Endothelial cell of umbilical vein (primary cell): ENCODE results near the gene ZSWIM6. TPM values are rescaled to one million over a fixed set of nuclear protein-coding genes. Genes with fewer than 3 reads are reported as not detected.

ENCODE experiments used
- BruUV-seq: library from RNA; stranded (reverse); fragments of 400-500 nt; replicated peaks from 2 replicates; lab custom pipeline; 2021; lab: Mats Ljungman, UMichigan
- CTCF ChIA-PET: fragments of 300-600, 350-600 bp; sonication (Branson Sonifier 250); formaldehyde crosslinking; loops from one replicate; lab custom pipeline; 2021; ENCODE audit warnings: antibody characterized with exemption, inconsistent platforms; lab: Charles Lee
- POLR2A ChIA-PET: fragments of 300-600, 350-600 bp; sonication (Branson Sonifier 250); formaldehyde crosslinking; loops from one replicate; lab custom pipeline; 2021; ENCODE audit warnings: antibody characterized with exemption, inconsistent platforms; lab: Charles Lee
- DNase-seq: peaks from one replicate; pipeline ENCODE4 v3.0.0-alpha.2; 2011; ENCODE audit warnings: low read depth, low spot score
- FAIRE-seq: peaks from 2 replicates; lab custom pipeline; 2011; peaks lifted over from hg19 to GRCh38; lab: Jason Lieb, UNC
- H2AFZ ChIP-seq: 2 replicates; pipeline ENCODE4 v1.6.0; 2012; ENCODE audit warnings: low read depth, low read length, control low read depth, inconsistent platforms
- H3K27ac ChIP-seq: 2 replicates; pipeline ENCODE4 v1.5.1; 2011; ENCODE audit warnings: low read depth, mild to moderate bottlenecking, control low read depth, low read length, moderate library complexity; ENCODE audit not compliant: insufficient read depth
- H3K27me3 ChIP-seq, 2 experiments: 2 replicates each; pipeline versions ENCODE4 v1.6.0 to v1.6.1; 2011; ENCODE audit warnings: low read length in 2 of 2, mixed read lengths in 1 of 2; ENCODE audit not compliant: control insufficient read depth in 2 of 2, insufficient read depth in 2 of 2
- H3K36me3 ChIP-seq, 2 experiments: 2 replicates in 1 of 2; 3 replicates in 1 of 2; pipeline ENCODE4 v1.5.1; 2011; ENCODE audit warnings: low read length in 2 of 2, mild to moderate bottlenecking in 1 of 2, moderate library complexity in 1 of 2; ENCODE audit not compliant: control insufficient read depth in 2 of 2, insufficient read depth in 2 of 2; ENCODE audit errors: extremely low read depth in 1 of 2
- H3K4me1 ChIP-seq: 3 replicates; pipeline ENCODE4 v1.5.1; 2011; ENCODE audit warnings: mild to moderate bottlenecking, low read length; ENCODE audit not compliant: control insufficient read depth, insufficient read depth; ENCODE audit errors: extremely low read depth
- H3K4me2 ChIP-seq: 2 replicates; pipeline ENCODE4 v1.6.1; 2011; ENCODE audit warnings: low read length, control low read depth, mixed read lengths; ENCODE audit not compliant: insufficient read depth
- H3K4me3 ChIP-seq, 3 experiments: fragments of 200-600 bp in 1 of 3; sonication (generic), shearing (Covaris generic) in 1 of 3; replicated peaks in 1 of 3; 2 replicates each; pipeline ENCODE4 v1.5.1; 2011 to 2016; ENCODE audit warnings: control low read depth in 3 of 3, low read length in 3 of 3, mild to moderate bottlenecking in 2 of 3, inconsistent platforms in 1 of 3, low read depth in 1 of 3, moderate library complexity in 1 of 3; ENCODE audit not compliant: insufficient read depth in 1 of 3
- H3K79me2 ChIP-seq: 2 replicates; pipeline ENCODE4 v1.6.0; 2012; ENCODE audit warnings: low read length, inconsistent platforms; ENCODE audit not compliant: control insufficient read depth, insufficient read depth
- H3K9ac ChIP-seq: replicated peaks from 2 replicates; pipeline ENCODE3; 2011; ENCODE audit warnings: low read length, control low read depth; ENCODE audit not compliant: insufficient read depth; ENCODE audit errors: extremely low read depth
- H3K9me1 ChIP-seq: replicated peaks from 3 replicates; pipeline ENCODE4 v1.6.0; 2011; ENCODE audit warnings: mild to moderate bottlenecking, low read length; ENCODE audit not compliant: control insufficient read depth, insufficient read depth; ENCODE audit errors: extremely low read depth
- H3K9me3 ChIP-seq: replicated peaks from 2 replicates; pipeline ENCODE4 v1.5.1; 2012; ENCODE audit warnings: low read length, inconsistent platforms; ENCODE audit not compliant: control insufficient read depth, insufficient read depth
- H4K20me1 ChIP-seq: replicated peaks from 2 replicates; pipeline ENCODE3; 2011; ENCODE audit warnings: mild to moderate bottlenecking, low read length; ENCODE audit not compliant: control insufficient read depth, insufficient read depth; ENCODE audit errors: extremely low read depth
- JUN ChIP-seq: IDR thresholded peaks from 2 replicates; pipeline ENCODE4 v1.6.1; 2011; ENCODE audit warnings: borderline replicate concordance, low read depth; ENCODE audit not compliant: insufficient read length, insufficient read depth
- MYC ChIP-seq: IDR thresholded peaks from one replicate; pipeline ENCODE4 v1.6.1; 2011; ENCODE audit warnings: mild to moderate bottlenecking, low read depth, low read length
- POLR2A ChIP-seq: IDR thresholded peaks from 2 replicates; pipeline ENCODE4 v1.6.1; 2012; ENCODE audit warnings: low read depth, mild to moderate bottlenecking, control low read depth, low read length
- POLR2AphosphoS5 ChIP-seq: IDR thresholded peaks from 2 replicates; pipeline ENCODE4 v1.6.1; 2012; ENCODE audit warnings: low read depth, mild to moderate bottlenecking, control low read depth, low read length, moderate library complexity; ENCODE audit not compliant: insufficient read depth
- dilution Hi-C: fragments of 300-500 bp; cut with MboI; formaldehyde crosslinking; loops from one replicate; pipeline ENCODE4 v1.15.0; 2019; ENCODE audit warnings: low sequenced_read_pairs; ENCODE audit not compliant: extremely low pct_ligation_motif_present
- intact Hi-C: fragments of 100-400 bp; cut with micrococcal nuclease; formaldehyde crosslinking; loops from one replicate; pipeline ENCODE4 v1.10.0; 2022
- polyA plus RNA-seq, 4 experiments: library from polyadenylated mRNA; depleted of rRNA in 3 of 4; stranded (reverse) in 3 of 4; unstranded in 1 of 4; fragments of >200 nt; gene quantifications; 2 replicates each; pipeline versions ENCODE4 v1.2.1 to v1.2.3, GENCODE V29; 2011 to 2012; ENCODE audit warnings: missing spikeins in 1 of 4
- total RNA-seq: library from RNA; stranded (reverse); gene quantifications from 2 replicates; pipeline ENCODE4 v1.2.3, GENCODE V29; 2021
- TF ChIP-seq, protein P1 (sequence below), 2 donors: IDR thresholded peaks; 1 replicate in 1 of 2; 2 replicates in 1 of 2; pipeline ENCODE4 v1.5.1; 2011; ENCODE audit warnings: low read length in 2 of 2, mild to moderate bottlenecking in 2 of 2, moderate library complexity in 2 of 2, control low read depth in 1 of 2, inconsistent platforms in 1 of 2, low read depth in 1 of 2; ENCODE audit not compliant: insufficient read depth in 1 of 2; ENCODE audit errors: extremely low read depth in 1 of 2

ZSWIM6 gene
- total and polyA plus RNA-seq, 2 donors (not counting 3 experiments of a cell fraction or from before 2014, with no cell fraction given) = 14.9 to 25.3 TPM

- Histone ChIP-seq H3K4me2 (no peak overlapping the region), H3K4me3 (no peak overlapping the region), H3K9ac (no peak overlapping the region), H3K79me2 (peaks cover 96% of the 10 kb centered on the region), H2AFZ (no peak overlapping the region), H4K20me1 (peaks cover 11% of the 10 kb centered on the region), H3K9me3 (no peaks in the 10 kb centered on the region), H3K4me1 (peaks cover 3% of the 10 kb centered on the region), H3K27ac (no peak overlapping the region), H3K36me3 (peaks cover 0 to 2% of the 10 kb centered on the region in 2 experiments), H3K9me1 (no peaks in the 10 kb centered on the region), H3K27me3 (no peaks in the 10 kb centered on the region)
- BruUV-seq = no TSS peak
- ChIA-PET POLR2A (interaction anchor here (0.7 kb wide), 1 partner anchor 100 kb away, joined by 5 read pairs; no protein-coding TSS in a partner anchor), CTCF (interaction anchor here (0.6 to 1.4 kb wide), 3 partner anchors 10 to 205 kb away, joined by 3 read pairs; no protein-coding TSS in a partner anchor)
- TF ChIP-seq MYC (no peak), JUN (no peak), POLR2AphosphoS5 (no peak), POLR2A (no peak)
- TF ChIP-seq, protein P1, sequence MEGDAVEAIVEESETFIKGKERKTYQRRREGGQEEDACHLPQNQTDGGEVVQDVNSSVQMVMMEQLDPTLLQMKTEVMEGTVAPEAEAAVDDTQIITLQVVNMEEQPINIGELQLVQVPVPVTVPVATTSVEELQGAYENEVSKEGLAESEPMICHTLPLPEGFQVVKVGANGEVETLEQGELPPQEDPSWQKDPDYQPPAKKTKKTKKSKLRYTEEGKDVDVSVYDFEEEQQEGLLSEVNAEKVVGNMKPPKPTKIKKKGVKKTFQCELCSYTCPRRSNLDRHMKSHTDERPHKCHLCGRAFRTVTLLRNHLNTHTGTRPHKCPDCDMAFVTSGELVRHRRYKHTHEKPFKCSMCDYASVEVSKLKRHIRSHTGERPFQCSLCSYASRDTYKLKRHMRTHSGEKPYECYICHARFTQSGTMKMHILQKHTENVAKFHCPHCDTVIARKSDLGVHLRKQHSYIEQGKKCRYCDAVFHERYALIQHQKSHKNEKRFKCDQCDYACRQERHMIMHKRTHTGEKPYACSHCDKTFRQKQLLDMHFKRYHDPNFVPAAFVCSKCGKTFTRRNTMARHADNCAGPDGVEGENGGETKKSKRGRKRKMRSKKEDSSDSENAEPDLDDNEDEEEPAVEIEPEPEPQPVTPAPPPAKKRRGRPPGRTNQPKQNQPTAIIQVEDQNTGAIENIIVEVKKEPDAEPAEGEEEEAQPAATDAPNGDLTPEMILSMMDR (IDR thresholded peaks at IDR 0.05; ENCODE audit: extremely low read depth in 1 of 2, insufficient read depth in 1 of 2, low read depth in 1 of 2, low read length in 2 of 2) = no peak
- intact Hi-C loops (no loop called here), dilution Hi-C loops (no loop called here)
- DNase-seq (no peak), FAIRE-seq (no peak)
Measured at GRCh38 chr5:61363401-61364114, 31.5 kb downstream of the ZSWIM6 start.
